ENCODE data around the gene POLR1B.
"Not testable (repeated sequence)": the region's sequence is repeated elsewhere in the genome, so short reads cannot be mapped to it uniquely, and the experiment has no call there.

The POLR1B gene

GRCh38 chr2:112606547-112606946 lies 64.3 kb downstream of the POLR1B start:
- Histone ChIP-seq H2AFZ (ENCODE audit: low read length) (no peak overlapping the region), H3K4me2 (ENCODE audit: low read depth, low read length, poor library complexity, severe bottlenecking) (no peak overlapping the region), H4K20me1 (ENCODE audit: insufficient read depth, low read length, poor library complexity, severe bottlenecking) (no peaks in the 10 kb centered on the region), H3K9me3 (ENCODE audit: insufficient read depth, low read depth, low read length) (no peaks in the 10 kb centered on the region), H3K36me3 (ENCODE audit: insufficient read depth, low read length) (no peaks in the 10 kb centered on the region), H3K4me1 (ENCODE audit: insufficient read depth, low read length, poor library complexity, severe bottlenecking) (no peaks in the 10 kb centered on the region), H3K9me2 (replicated peaks; ENCODE audit: low read depth, low read length) (no peaks in the 10 kb centered on the region), H3K9ac (ENCODE audit: low read depth, low read length, poor library complexity, severe bottlenecking) (no peak overlapping the region), H3K4me3 (ENCODE audit: low read length, poor library complexity, severe bottlenecking) (no peak overlapping the region), H3K27me3 (ENCODE audit: insufficient read depth, low read length, poor library complexity, severe bottlenecking) (no peaks in the 10 kb centered on the region), H3F3A (ENCODE audit: low read depth) (no peaks in the 10 kb centered on the region), H3K79me2 (ENCODE audit: insufficient read depth, low read length) (no peaks in the 10 kb centered on the region)
- TF ChIP-seq EZH2phosphoT487 (IDR thresholded peaks at IDR 0.05; ENCODE audit: borderline replicate concordance) (no peak), CTCF (conservative IDR thresholded peaks at IDR 0.05; ENCODE audit: low read length) (no peak)

GRCh38 chr2:112607680-112608438 lies 65.6 kb downstream of the POLR1B start:
- no peak overlapping the region for H3K4me2 ChIP-seq (ENCODE audit: low read depth, low read length, poor library complexity, severe bottlenecking)
- TF ChIP-seq CTCF (conservative IDR thresholded peaks at IDR 0.05; ENCODE audit: low read length) (no peak), EZH2phosphoT487 (IDR thresholded peaks at IDR 0.05; ENCODE audit: borderline replicate concordance) (no peak)

GRCh38 chr2:112609320-112609719 lies 67.1 kb downstream of the POLR1B start:
- not testable (repeated sequence) for H3K27me3 ChIP-seq (ENCODE audit: insufficient read depth, low read length, poor library complexity, severe bottlenecking); H3K4me3 ChIP-seq (ENCODE audit: low read length, poor library complexity, severe bottlenecking); H3K36me3 ChIP-seq (ENCODE audit: insufficient read depth, low read length); H3K9me2 ChIP-seq (replicated peaks; ENCODE audit: low read depth, low read length); H2AFZ ChIP-seq (ENCODE audit: low read length); H3K79me2 ChIP-seq (ENCODE audit: insufficient read depth, low read length); H4K20me1 ChIP-seq (ENCODE audit: insufficient read depth, low read length, poor library complexity, severe bottlenecking); H3K4me1 ChIP-seq (ENCODE audit: insufficient read depth, low read length, poor library complexity, severe bottlenecking); H3K9me3 ChIP-seq (ENCODE audit: insufficient read depth, low read depth, low read length); H3K4me2 ChIP-seq (ENCODE audit: low read depth, low read length, poor library complexity, severe bottlenecking); H3F3A ChIP-seq (ENCODE audit: low read depth); H3K9ac ChIP-seq (ENCODE audit: low read depth, low read length, poor library complexity, severe bottlenecking)

More at GRCh38 chr2:112607680-112608438, 65.6 kb downstream of the POLR1B start:
- no peaks in the 10 kb centered on the region for H3K27me3 ChIP-seq (ENCODE audit: insufficient read depth, low read length, poor library complexity, severe bottlenecking)
- H3K9me3 ChIP-seq (ENCODE audit: insufficient read depth, low read depth, low read length) = no peaks in the 10 kb centered on the region
- H3K4me3 ChIP-seq (ENCODE audit: low read length, poor library complexity, severe bottlenecking) = no peak overlapping the region
- no peaks in the 10 kb centered on the region for H3K79me2 ChIP-seq (ENCODE audit: insufficient read depth, low read length)
- H3K36me3 ChIP-seq (ENCODE audit: insufficient read depth, low read length) = no peaks in the 10 kb centered on the region
- no peak overlapping the region for H3K9ac ChIP-seq (ENCODE audit: low read depth, low read length, poor library complexity, severe bottlenecking)
- no peaks in the 10 kb centered on the region for H3K9me2 ChIP-seq (replicated peaks; ENCODE audit: low read depth, low read length)
- H4K20me1 ChIP-seq (ENCODE audit: insufficient read depth, low read length, poor library complexity, severe bottlenecking) = no peaks in the 10 kb centered on the region
- no peaks in the 10 kb centered on the region for H3F3A ChIP-seq (ENCODE audit: low read depth)
- H3K4me1 ChIP-seq (ENCODE audit: insufficient read depth, low read length, poor library complexity, severe bottlenecking) = no peaks in the 10 kb centered on the region
- H2AFZ ChIP-seq (ENCODE audit: low read length) = no peak overlapping the region

- H3K27me3 ChIP-seq (ENCODE audit: insufficient read depth, low read length, poor library complexity, severe bottlenecking); H2AFZ ChIP-seq (ENCODE audit: low read length); H3K79me2 ChIP-seq (ENCODE audit: insufficient read depth, low read length); H3K36me3 ChIP-seq (ENCODE audit: insufficient read depth, low read length); H3K4me3 ChIP-seq (ENCODE audit: low read length, poor library complexity, severe bottlenecking); H3K4me1 ChIP-seq (ENCODE audit: insufficient read depth, low read length, poor library complexity, severe bottlenecking); H3K9me2 ChIP-seq (replicated peaks; ENCODE audit: low read depth, low read length); H4K20me1 ChIP-seq (ENCODE audit: insufficient read depth, low read length, poor library complexity, severe bottlenecking); H3K4me2 ChIP-seq (ENCODE audit: low read depth, low read length, poor library complexity, severe bottlenecking); H3K9ac ChIP-seq (ENCODE audit: low read depth, low read length, poor library complexity, severe bottlenecking); H3K9me3 ChIP-seq (ENCODE audit: insufficient read depth, low read depth, low read length); H3F3A ChIP-seq (ENCODE audit: low read depth): not testable (repeated sequence)
Observed at GRCh38 chr2:112612283-112612682, 70.0 kb downstream of the POLR1B start.

Data from Loucy (cell line).